K562 (cell line): ENCODE measurements around the gene CNR1. TPM values are rescaled to one million over a fixed set of nuclear protein-coding genes. Genes with fewer than 3 reads are reported as not detected.

Experiments
- ATAC-seq: fragments of 200-7000 bp; cut with Tn5 transposase; 3 replicates; pipeline ENCODE4 v1.9.1; 2020; ENCODE audit warnings: moderate library complexity
- BruUV-seq: library from RNA; stranded (reverse); fragments of 400-500 nt; replicated peaks from 2 replicates; lab custom pipeline; 2021; lab: Mats Ljungman, UMichigan
- CTCF ChIA-PET: fragments of 300-600 bp; formaldehyde crosslinking; extraction: SDS; loops from one replicate; lab custom pipeline; 2021; ENCODE audit warnings: low intra/inter-chr PET ratio; lab: Yijun Ruan, JAX
- POLR2A ChIA-PET: fragments of 300-600, 350-650 bp; sonication (Branson Sonifier 250); formaldehyde crosslinking; extraction: SDS; loops from one replicate; lab custom pipeline; 2021; ENCODE audit warnings: antibody characterized with exemption, inconsistent platforms; lab: Yijun Ruan, JAX
- DNase-seq, 4 experiments: peaks; one replicate each; pipeline versions ENCODE4 v3.0.0 to v3.0.0-alpha.2; 2011 to 2018; ENCODE audit warnings: low spot score in 3 of 4, mixed read lengths in 3 of 4; ENCODE audit errors: extremely low read depth in 1 of 4
- FAIRE-seq: peaks from 2 replicates; lab custom pipeline; 2011; peaks lifted over from hg19 to GRCh38; lab: Jason Lieb, UNC
- H2AFZ ChIP-seq: 2 replicates; pipeline ENCODE4 v1.6.0; 2011; ENCODE audit warnings: low read depth, low read length, control low read depth, inconsistent platforms
- H3K27ac ChIP-seq: fragments of 200-600 bp; 3 replicates; pipeline ENCODE4 v1.8.0; 2011; ENCODE audit warnings: low read depth, mild to moderate bottlenecking, control low read depth, inconsistent platforms, low read length, moderate library complexity, mixed read lengths; ENCODE audit errors: extremely low read depth
- H3K27me3 ChIP-seq, 2 experiments: fragments of 300-600 bp in 1 of 2; 2 replicates in 1 of 2; 3 replicates in 1 of 2; pipeline versions ENCODE4 v1.6.0 to v1.8.0; 2011; ENCODE audit warnings: inconsistent platforms in 2 of 2, low read length in 2 of 2, mild to moderate bottlenecking in 1 of 2, mixed read lengths in 1 of 2, moderate library complexity in 1 of 2; ENCODE audit not compliant: control insufficient read depth in 2 of 2, insufficient read depth in 2 of 2
- H3K36me3 ChIP-seq: fragments of 300-600 bp; 3 replicates; pipeline ENCODE4 v1.8.0; 2011; ENCODE audit warnings: mild to moderate bottlenecking, low read length, inconsistent platforms; ENCODE audit not compliant: control insufficient read depth, insufficient read depth
- H3K4me1 ChIP-seq, 2 experiments: fragments of 200-600 bp in 1 of 2; replicated peaks in 1 of 2; 2 replicates in 1 of 2; 3 replicates in 1 of 2; pipeline versions ENCODE4 v1.5.1 to v1.8.0; 2011; ENCODE audit warnings: inconsistent platforms in 2 of 2, low read length in 2 of 2, mild to moderate bottlenecking in 1 of 2, mixed read lengths in 1 of 2, moderate library complexity in 1 of 2; ENCODE audit not compliant: control insufficient read depth in 2 of 2, insufficient read depth in 2 of 2
- H3K4me2 ChIP-seq: 2 replicates; pipeline ENCODE4 v1.6.1; 2011; ENCODE audit warnings: low read length, control low read depth, inconsistent platforms, mixed read lengths; ENCODE audit not compliant: insufficient read depth
- H3K4me3 ChIP-seq: fragments of 200-600 bp; sonication (generic), shearing (Covaris generic); 2 replicates; pipeline ENCODE4 v1.5.1; 2016; ENCODE audit warnings: control low read depth, inconsistent platforms
- H3K79me2 ChIP-seq: fragments of 200-600 bp; 3 replicates; pipeline ENCODE4 v1.8.0; 2011; ENCODE audit warnings: low read length, inconsistent platforms; ENCODE audit not compliant: control insufficient read depth, insufficient read depth
- H3K9ac ChIP-seq, 2 experiments: 2 replicates each; pipeline versions ENCODE4 v1.6.0 to v1.6.1; 2011; ENCODE audit warnings: low read depth in 2 of 2, low read length in 2 of 2, control low read depth in 1 of 2, inconsistent platforms in 1 of 2, mild to moderate bottlenecking in 1 of 2, mixed read lengths in 1 of 2; ENCODE audit not compliant: insufficient read depth in 1 of 2
- H3K9me1 ChIP-seq: one replicate; pipeline ENCODE4 v1.6.0; 2011; ENCODE audit warnings: inconsistent platforms, mild to moderate bottlenecking, low read length, moderate library complexity; ENCODE audit not compliant: control insufficient read depth, insufficient read depth
- H3K9me3 ChIP-seq: replicated peaks from 2 replicates; pipeline ENCODE4 v1.5.1; 2011; ENCODE audit warnings: low read depth, low read length, inconsistent platforms; ENCODE audit not compliant: control insufficient read depth, insufficient read depth
- H4K20me1 ChIP-seq: replicated peaks from 2 replicates; pipeline ENCODE4 v1.6.1; 2011; ENCODE audit warnings: low read length, inconsistent platforms, mixed read lengths; ENCODE audit not compliant: control insufficient read depth, insufficient read depth
- BRF2 ChIP-seq: IDR thresholded peaks from 3 replicates; pipeline ENCODE4 v1.6.1; 2011; ENCODE audit warnings: borderline replicate concordance, mild to moderate bottlenecking; ENCODE audit not compliant: insufficient read length, insufficient read depth
- ILK ChIP-seq: fragments of 450-650 bp; IDR thresholded peaks from 2 replicates; pipeline ENCODE4 v1.6.1; 2016; ENCODE audit warnings: missing genetic modification characterization, low read depth, mild to moderate bottlenecking, missing compliant biosample characterization, moderate library complexity, borderline replicate concordance
- NRF1 ChIP-seq, 2 experiments: fragments of 450-650 bp; IDR thresholded peaks in 1 of 2; conservative IDR thresholded peaks in 1 of 2; 2 replicates each; pipeline ENCODE4 v1.6.1; 2014; ENCODE audit warnings: mild to moderate bottlenecking in 2 of 2
- RNF2 ChIP-seq: sonication (generic); IDR thresholded peaks from 2 replicates; pipeline ENCODE4 v1.6.1; 2016
- TCF7L2 ChIP-seq: fragments of 150-350 bp; IDR thresholded peaks from 2 replicates; pipeline ENCODE4 v1.6.1; 2016; ENCODE audit warnings: low read depth, mild to moderate bottlenecking, low read length, moderate library complexity
- THRB ChIP-seq: fragments of 450-650 bp; formaldehyde crosslinking; conservative IDR thresholded peaks from 2 replicates; pipeline ENCODE4 v1.4.0; 2022; ENCODE audit warnings: mild to moderate bottlenecking, missing genetic modification characterization
- ZNF12 ChIP-seq: sonication (generic); formaldehyde crosslinking; IDR thresholded peaks from 2 replicates; pipeline ENCODE4 v1.4.0; 2020; ENCODE audit warnings: mild to moderate bottlenecking, missing genetic modification reagents
- ZNF140 ChIP-seq: fragments of 250-450 bp; sonication (Bioruptor Pico); IDR thresholded peaks from 2 replicates; pipeline ENCODE4 v1.8.0; 2021; ENCODE audit warnings: moderate library complexity, mild to moderate bottlenecking, inconsistent platforms
- ZNF41 ChIP-seq: fragments of 250-450 bp; sonication (Bioruptor Pico); conservative IDR thresholded peaks from 2 replicates; pipeline ENCODE4 v1.4.0; 2020; ENCODE audit warnings: mild to moderate bottlenecking
- ZNF644 ChIP-seq: fragments of 200-800 bp; sonication (Bioruptor generic); IDR thresholded peaks from 2 replicates; pipeline ENCODE4 v1.6.1; 2016; ENCODE audit warnings: low read depth, missing genetic modification characterization, missing compliant biosample characterization
- WGBS: fragments of 100-300 bp; shearing (Covaris generic); methylation state at CpG from one replicate; pipeline ENCODE4 v1.1.6; 2016; ENCODE audit warnings: low coverage, mixed read lengths; ENCODE audit not compliant: insufficient coverage; ENCODE audit errors: missing lambda C conversion rate; 5-methylcytosine and 5-hydroxymethylcytosine counted together
- in situ Hi-C: fragments of 300-500 bp; cut with MboI; formaldehyde crosslinking; loops from 4 replicates; pipeline ENCODE4 v1.15.0; 2018; ENCODE audit warnings: inconsistent platforms, mixed read lengths
- intact Hi-C: fragments of 100-400 bp; cut with micrococcal nuclease; formaldehyde crosslinking; loops from 2 replicates; pipeline ENCODE4 v1.14.2; 2022
- polyA plus RNA-seq, 8 experiments: library from polyadenylated mRNA; depleted of rRNA in 4 of 8; stranded (reverse) in 5 of 8; unstranded in 3 of 8; fragments of >200 nt; fragmentation: Nextera tagmentation in 2 of 8; fragmentation: Illumina TruSeq in 1 of 8; extraction: Ambion mirVana in 2 of 8; extraction: Trizol in 1 of 8; gene quantifications; 2 replicates each; pipeline versions ENCODE4 v1.2.1 to v1.2.3, GENCODE V29; 2011 to 2014; ENCODE audit warnings: inconsistent platforms in 1 of 8, missing spikeins in 1 of 8
- total RNA-seq, 7 experiments: library from RNA; depleted of rRNA in 6 of 7; stranded (reverse); fragments of >200 nt in 6 of 7; fragmentation: Illumina TruSeq in 2 of 7; extraction: Trizol in 2 of 7; gene quantifications; 2 replicates each; pipeline versions ENCODE4 v1.2.1 to v1.2.3, GENCODE V29; 2011 to 2021; ENCODE audit warnings: low replicate concordance in 1 of 7

CNR1 gene
- total and polyA plus RNA-seq, 9 of the 15 experiments (the other 6 are each of a cell fraction or from before 2014, with no cell fraction given): 0.50 to 1.9 (median 1.2) TPM; not detected in 1

- TF ChIP-seq BRF2: no peak
- TF ChIP-seq RNF2: no peak
- TF ChIP-seq ZNF644: no peak
- no peak for TF ChIP-seq ILK (tag)
- TF ChIP-seq, all 486 proteins: peak for 0
These were observed 18.8 kb upstream of the CNR1 start (continued) for GRCh38 chr6:88184921-88185320.

- Histone ChIP-seq H3K4me2 (no peak overlapping the region), H3K4me3 (no peak overlapping the region), H3K9me1 (no peaks in the 10 kb centered on the region), H3K4me1 (no peaks in the 10 kb centered on the region), H2AFZ (no peak overlapping the region), H3K79me2 (no peaks in the 10 kb centered on the region), H3K9me3 (no peaks in the 10 kb centered on the region), H3K27ac (no peak overlapping the region), H4K20me1 (no peaks in the 10 kb centered on the region), H3K9ac (no peak overlapping the region)
- intact Hi-C loops (no loop called here), in situ Hi-C loops (no loop called here)
- ChIA-PET POLR2A (no interaction called here), CTCF (no interaction called here)
- FAIRE-seq: no peak
- 0% methylated on average over 2 of the region's 2 CpGs for WGBS
- TF ChIP-seq THRB (CRISPR knock-in tag): no peak
- TF ChIP-seq NRF1 (conservative IDR thresholded peaks at IDR 0.05 in 1 of 2, IDR thresholded peaks at IDR 0.05 in 1 of 2): no peak
- no peak for TF ChIP-seq ZNF12 (CRISPR knock-in tag)
- TF ChIP-seq ZNF41: no peak
- no peak for TF ChIP-seq TCF7L2
- TF ChIP-seq ZNF140 (CRISPR knock-in tag): no peak
- TF ChIP-seq, all 486 proteins: peak for 0
- no peaks in the 10 kb centered on the region for H3K27me3 ChIP-seq
- BruUV-seq: no TSS peak
- DNase-seq (no peak), ATAC-seq (no peak)
- no peaks in the 10 kb centered on the region for H3K36me3 ChIP-seq
These were observed 17.3 kb upstream of the CNR1 start for GRCh38 chr6:88183471-88183870.
